ENCODE results near the gene IQCF5. TPM values are rescaled to one million over a fixed set of nuclear protein-coding genes. Genes with fewer than 3 reads are reported as not detected.
"Not testable (repeated sequence)": the region's sequence is repeated elsewhere in the genome, so short reads cannot be mapped to it uniquely, and the experiment has no call there.

IQCF5 gene
- total and polyA plus RNA-seq, 2 experiments from 2014 or later = not detected

- no peak for TF ChIP-seq POLR2AphosphoS5 (IDR thresholded peaks at IDR 0.05; ENCODE audit: low read depth)
- TF ChIP-seq EZH2 (IDR thresholded peaks at IDR 0.05; ENCODE audit: low read depth, unreplicated experiment) = no peak
- no peak for TF ChIP-seq REST (IDR thresholded peaks at IDR 0.05; ENCODE audit: unreplicated experiment)
- TF ChIP-seq ZNF114 (CRISPR knock-in tag; IDR thresholded peaks at IDR 0.05) = no peak
- no peak for TF ChIP-seq STAT1 (IDR thresholded peaks at IDR 0.05; ENCODE audit: unreplicated experiment)
- no peak for TF ChIP-seq EZH2phosphoT487 (IDR thresholded peaks at IDR 0.05; ENCODE audit: unreplicated experiment)
Measured at GRCh38 chr3:51904034-51904823, 28.8 kb upstream of the IQCF5 start (continued).

- not testable (repeated sequence) for H3F3A ChIP-seq (replicated peaks; ENCODE audit: low read depth); H3K27ac Mint-ChIP-seq; H3K27ac ChIP-seq (ENCODE audit: low read depth); H3K9me2 ChIP-seq (ENCODE audit: insufficient read depth); H3K4me2 ChIP-seq; H3K4me3 Mint-ChIP-seq; H2AFZ ChIP-seq; H3K4me3 ChIP-seq; H3K27me3 Mint-ChIP-seq (ENCODE audit: insufficient read depth, low read depth, poor library complexity); H3K36me3 ChIP-seq (ENCODE audit: insufficient read depth); H3K4me1 ChIP-seq (ENCODE audit: insufficient read depth); ATAC-seq; H3K79me2 ChIP-seq (replicated peaks; ENCODE audit: insufficient read depth); H3K27me3 ChIP-seq (ENCODE audit: insufficient read depth); DNase-seq (ENCODE audit: low spot score); H3K4me1 Mint-ChIP-seq; H4K20me1 ChIP-seq (replicated peaks; ENCODE audit: insufficient read depth)
- Mint-ChIP-seq H3K36me3 (ENCODE audit: low read depth) (peaks cover 12% of the 10 kb centered on the region; the same call in 2 of the 3 replicates), H3K9me3 (peaks cover 35% of the 10 kb centered on the region)
Measured at GRCh38 chr3:51902361-51902760, 27.0 kb upstream of the IQCF5 start.

DNA sequence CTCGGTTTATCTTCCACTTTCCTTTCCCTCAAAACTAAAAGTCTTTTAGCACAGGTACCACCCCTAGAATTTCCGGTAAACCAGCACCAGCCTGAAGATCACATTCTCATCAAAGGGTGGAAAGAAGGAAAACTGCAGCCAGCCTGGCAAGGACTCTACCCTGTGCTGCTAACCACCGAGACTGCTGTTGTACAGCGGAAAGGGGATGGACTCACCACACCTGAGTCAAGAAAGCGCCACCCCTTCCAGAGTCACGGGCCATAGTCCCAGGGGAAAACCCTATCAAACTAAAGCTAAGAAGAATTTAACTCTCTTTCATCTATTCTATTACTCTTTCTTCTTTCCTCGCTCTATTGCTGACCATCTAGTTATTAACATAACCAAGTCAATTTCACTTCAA, 24.6 kb upstream of the IQCF5 start:
- H4K20me1 ChIP-seq (replicated peaks; ENCODE audit: insufficient read depth); H3K9me2 ChIP-seq (ENCODE audit: insufficient read depth); H3K79me2 ChIP-seq (replicated peaks; ENCODE audit: insufficient read depth); H3K4me2 ChIP-seq; H3K4me3 ChIP-seq; DNase-seq (ENCODE audit: low spot score); H3K27ac Mint-ChIP-seq; H3K4me3 Mint-ChIP-seq; ATAC-seq; H3K36me3 ChIP-seq (ENCODE audit: insufficient read depth); H3F3A ChIP-seq (replicated peaks; ENCODE audit: low read depth); H3K27ac ChIP-seq (ENCODE audit: low read depth); H3K36me3 Mint-ChIP-seq (ENCODE audit: low read depth); H3K27me3 Mint-ChIP-seq (ENCODE audit: insufficient read depth, low read depth, poor library complexity); H3K4me1 ChIP-seq (ENCODE audit: insufficient read depth); H3K27me3 ChIP-seq (ENCODE audit: insufficient read depth); H2AFZ ChIP-seq: not testable (repeated sequence)
- peaks cover 14% of the 10 kb centered on the region for H3K4me1 Mint-ChIP-seq
- peaks cover 26% of the 10 kb centered on the region for H3K9me3 Mint-ChIP-seq

All from GM23338 (cell line).